ENCODE results near the gene TAF15.

DNA sequence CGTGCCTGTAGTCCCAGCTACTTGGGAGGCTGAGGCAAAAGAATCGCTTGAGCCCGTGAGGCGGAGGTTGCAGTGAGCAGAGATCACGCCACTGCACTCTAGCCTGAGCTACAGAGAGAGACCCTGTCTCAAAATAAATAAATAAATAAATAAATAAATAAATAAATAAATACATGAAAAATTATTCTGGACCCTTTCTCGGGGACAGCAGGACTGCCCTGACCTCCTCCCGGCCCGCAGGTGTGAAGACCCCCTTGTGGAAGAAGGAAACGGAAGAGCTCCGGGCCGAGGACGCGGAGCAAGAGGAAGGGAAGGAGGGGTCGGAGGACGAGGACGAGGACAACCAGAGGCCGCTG is 45.5 kb upstream of the TAF15 start:
- TF ChIP-seq, protein P1, sequence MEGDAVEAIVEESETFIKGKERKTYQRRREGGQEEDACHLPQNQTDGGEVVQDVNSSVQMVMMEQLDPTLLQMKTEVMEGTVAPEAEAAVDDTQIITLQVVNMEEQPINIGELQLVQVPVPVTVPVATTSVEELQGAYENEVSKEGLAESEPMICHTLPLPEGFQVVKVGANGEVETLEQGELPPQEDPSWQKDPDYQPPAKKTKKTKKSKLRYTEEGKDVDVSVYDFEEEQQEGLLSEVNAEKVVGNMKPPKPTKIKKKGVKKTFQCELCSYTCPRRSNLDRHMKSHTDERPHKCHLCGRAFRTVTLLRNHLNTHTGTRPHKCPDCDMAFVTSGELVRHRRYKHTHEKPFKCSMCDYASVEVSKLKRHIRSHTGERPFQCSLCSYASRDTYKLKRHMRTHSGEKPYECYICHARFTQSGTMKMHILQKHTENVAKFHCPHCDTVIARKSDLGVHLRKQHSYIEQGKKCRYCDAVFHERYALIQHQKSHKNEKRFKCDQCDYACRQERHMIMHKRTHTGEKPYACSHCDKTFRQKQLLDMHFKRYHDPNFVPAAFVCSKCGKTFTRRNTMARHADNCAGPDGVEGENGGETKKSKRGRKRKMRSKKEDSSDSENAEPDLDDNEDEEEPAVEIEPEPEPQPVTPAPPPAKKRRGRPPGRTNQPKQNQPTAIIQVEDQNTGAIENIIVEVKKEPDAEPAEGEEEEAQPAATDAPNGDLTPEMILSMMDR (IDR thresholded peaks at IDR 0.05): no peak
- TF ChIP-seq POLR2AphosphoS5 (IDR thresholded peaks at IDR 0.05): no peak
- TF ChIP-seq POLR2A (IDR thresholded peaks at IDR 0.05): no peak
- TF ChIP-seq EP300 (IDR thresholded peaks at IDR 0.05): no peak

Data from sigmoid colon (tissue), 4 donors.